Smooth muscle cell (in vitro differentiated cells): ENCODE results near the gene SEMA5A. TPM values are rescaled to one million over a fixed set of nuclear protein-coding genes. Genes with fewer than 3 reads are reported as not detected.
A peak's percentile ranks its signal among the peaks of the same experiment; 100 is the strongest.

Source experiments
- DNase-seq: peaks from one replicate; lab custom pipeline; 2025; ENCODE audit not compliant: unreplicated experiment; lab: John Stamatoyannopoulos, UW
- H2AFZ ChIP-seq: fragments of 200-600 bp; sonication (generic); 2 replicates; pipeline ENCODE4 v1.6.0; 2016; ENCODE audit warnings: antibody characterized with exemption, low read depth, mild to moderate bottlenecking
- H3F3A ChIP-seq: fragments of 200-600 bp; sonication (generic); 2 replicates; pipeline ENCODE4 v1.6.0; 2017; ENCODE audit warnings: antibody characterized with exemption, low read depth
- H3K27ac ChIP-seq: fragments of 200-600 bp; sonication (generic); 2 replicates; pipeline ENCODE4 v1.5.1; 2016; ENCODE audit warnings: low read depth, mild to moderate bottlenecking
- H3K27me3 ChIP-seq: fragments of 200-600 bp; sonication (generic); 2 replicates; pipeline ENCODE4 v1.6.1; 2016; ENCODE audit warnings: low read depth, mild to moderate bottlenecking
- H3K36me3 ChIP-seq: fragments of 200-600 bp; sonication (generic); 2 replicates; pipeline ENCODE4 v1.5.1; 2016; ENCODE audit warnings: low read depth
- H3K4me1 ChIP-seq: fragments of 200-600 bp; sonication (generic); 2 replicates; pipeline ENCODE4 v1.5.1; 2016; ENCODE audit warnings: low read depth
- H3K4me2 ChIP-seq: fragments of 200-600 bp; sonication (generic); 2 replicates; pipeline ENCODE4 v1.6.0; 2016; ENCODE audit warnings: mild to moderate bottlenecking
- H3K4me3 ChIP-seq: fragments of 200-600 bp; sonication (generic); 2 replicates; pipeline ENCODE4 v1.5.1; 2016; ENCODE audit warnings: mild to moderate bottlenecking
- H3K79me2 ChIP-seq: fragments of 200-600 bp; sonication (generic); 2 replicates; pipeline ENCODE4 v1.6.0; 2016; ENCODE audit warnings: low read depth, mild to moderate bottlenecking
- H3K9ac ChIP-seq: fragments of 200-600 bp; sonication (generic); 2 replicates; pipeline ENCODE4 v1.6.0; 2016; ENCODE audit warnings: low read depth
- H3K9me3 ChIP-seq: fragments of 200-600 bp; sonication (generic); replicated peaks from 2 replicates; pipeline ENCODE4 v1.5.1; 2016; ENCODE audit warnings: low read depth
- H4K20me1 ChIP-seq: fragments of 200-600 bp; sonication (generic); 2 replicates; pipeline ENCODE4 v1.6.0; 2016; ENCODE audit warnings: low read depth
- WGBS: methylation state at CpG from one replicate; pipeline ENCODE4 v1.1.7; 2016; ENCODE audit warnings: low lambda C conversion rate; 5-methylcytosine and 5-hydroxymethylcytosine counted together
- polyA plus RNA-seq: library from polyadenylated mRNA; unstranded; fragments of >200 nt; fragmentation: Nextera tagmentation; extraction: Ambion mirVana; gene quantifications from 2 replicates; pipeline ENCODE4 v1.2.1, GENCODE V29; 2016
- total RNA-seq: library from RNA; depleted of rRNA; stranded (reverse); fragments of >200 nt; gene quantifications from 2 replicates; pipeline ENCODE4 v1.2.3, GENCODE V29; 2014
- TF ChIP-seq, protein P1 (sequence below): fragments of 200-600 bp; sonication (generic); IDR thresholded peaks from 2 replicates; pipeline ENCODE4 v1.5.1; 2017; ENCODE audit warnings: borderline replicate concordance, mild to moderate bottlenecking, antibody characterized with exemption; ENCODE audit not compliant: insufficient read depth, poor library complexity, severe bottlenecking

SEMA5A gene
- total and polyA plus RNA-seq, 2 experiments from 2014 or later: 21.6 to 65.1 TPM

DNA sequence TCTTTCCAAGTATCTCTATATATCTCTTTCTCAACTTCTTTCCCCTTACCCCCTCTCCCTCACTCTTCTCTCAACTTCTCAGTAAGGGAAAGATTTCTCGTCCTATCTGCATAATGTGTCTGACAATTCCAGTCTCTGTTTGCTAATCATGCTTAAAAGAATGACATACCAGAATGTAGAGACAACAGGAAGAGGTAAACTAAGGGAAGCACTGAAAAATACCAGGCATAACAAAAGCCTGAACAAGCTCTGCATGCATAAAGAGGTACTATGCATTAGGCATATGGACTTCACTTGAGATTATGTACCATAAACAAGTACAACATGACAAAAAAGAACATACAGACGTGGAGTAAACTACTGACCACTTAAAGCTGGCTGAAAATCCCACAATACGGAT lies 62.6 kb downstream of the SEMA5A start:
- peak overlapping the region; percentile 26 for H2AFZ ChIP-seq
- H3K9ac ChIP-seq: peak overlapping the region; percentile 52
- H3K27me3 ChIP-seq: no peaks in the 10 kb centered on the region
- peak overlapping the region; percentile 23 for H3K4me3 ChIP-seq
- H4K20me1 ChIP-seq: no peaks in the 10 kb centered on the region
- H3K79me2 ChIP-seq: peaks cover 45% of the 10 kb centered on the region
- peak overlapping the region; percentile 80 for H3K4me2 ChIP-seq
- TF ChIP-seq, protein P1, sequence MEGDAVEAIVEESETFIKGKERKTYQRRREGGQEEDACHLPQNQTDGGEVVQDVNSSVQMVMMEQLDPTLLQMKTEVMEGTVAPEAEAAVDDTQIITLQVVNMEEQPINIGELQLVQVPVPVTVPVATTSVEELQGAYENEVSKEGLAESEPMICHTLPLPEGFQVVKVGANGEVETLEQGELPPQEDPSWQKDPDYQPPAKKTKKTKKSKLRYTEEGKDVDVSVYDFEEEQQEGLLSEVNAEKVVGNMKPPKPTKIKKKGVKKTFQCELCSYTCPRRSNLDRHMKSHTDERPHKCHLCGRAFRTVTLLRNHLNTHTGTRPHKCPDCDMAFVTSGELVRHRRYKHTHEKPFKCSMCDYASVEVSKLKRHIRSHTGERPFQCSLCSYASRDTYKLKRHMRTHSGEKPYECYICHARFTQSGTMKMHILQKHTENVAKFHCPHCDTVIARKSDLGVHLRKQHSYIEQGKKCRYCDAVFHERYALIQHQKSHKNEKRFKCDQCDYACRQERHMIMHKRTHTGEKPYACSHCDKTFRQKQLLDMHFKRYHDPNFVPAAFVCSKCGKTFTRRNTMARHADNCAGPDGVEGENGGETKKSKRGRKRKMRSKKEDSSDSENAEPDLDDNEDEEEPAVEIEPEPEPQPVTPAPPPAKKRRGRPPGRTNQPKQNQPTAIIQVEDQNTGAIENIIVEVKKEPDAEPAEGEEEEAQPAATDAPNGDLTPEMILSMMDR: no peak
- peaks cover 14% of the 10 kb centered on the region for H3K4me1 ChIP-seq
- H3F3A ChIP-seq: peaks cover 17% of the 10 kb centered on the region
- H3K36me3 ChIP-seq: no peaks in the 10 kb centered on the region
- no peak for DNase-seq
- peak overlapping the region; percentile 79 for H3K27ac ChIP-seq
- 19% methylated on average over 3 of the region's 3 CpGs for WGBS
- H3K9me3 ChIP-seq: peaks cover 1% of the 10 kb centered on the region

DNA sequence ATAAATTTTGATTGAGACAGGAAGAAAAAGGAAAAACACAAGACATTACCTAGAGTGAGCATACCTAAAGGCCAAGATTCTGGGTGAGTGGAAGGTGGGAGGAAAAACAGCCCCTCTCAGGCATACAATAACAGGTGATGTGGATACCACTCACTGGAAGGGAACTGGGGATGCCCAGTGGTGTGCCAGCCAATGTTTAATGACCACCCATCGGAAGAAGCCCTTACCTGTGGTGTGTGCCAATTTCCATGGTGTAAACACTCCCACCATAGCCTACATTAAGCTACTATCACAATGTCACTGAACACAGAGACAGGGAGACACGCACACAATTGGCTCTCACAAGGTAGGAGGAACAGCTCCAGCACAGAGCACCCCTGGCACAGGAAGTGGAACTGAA lies 63.5 kb downstream of the SEMA5A start:
- H3K9ac ChIP-seq: no peak overlapping the region
- peak overlapping the region; percentile 79 for H3K27ac ChIP-seq
- H3K4me3 ChIP-seq: no peak overlapping the region
- peaks cover 17% of the 10 kb centered on the region for H3F3A ChIP-seq
- peaks cover 6% of the 10 kb centered on the region for H3K36me3 ChIP-seq
- TF ChIP-seq, protein P1: no peak
- H3K4me2 ChIP-seq: no peak overlapping the region
- no peak overlapping the region for H2AFZ ChIP-seq
- H3K79me2 ChIP-seq: peaks cover 48% of the 10 kb centered on the region
- H3K4me1 ChIP-seq: peaks cover 14% of the 10 kb centered on the region
- 100% methylated on average over 2 of the region's 2 CpGs for WGBS
- DNase-seq: no peak
- no peaks in the 10 kb centered on the region for H4K20me1 ChIP-seq
- peaks cover 7% of the 10 kb centered on the region for H3K9me3 ChIP-seq
- H3K27me3 ChIP-seq: no peaks in the 10 kb centered on the region

DNA sequence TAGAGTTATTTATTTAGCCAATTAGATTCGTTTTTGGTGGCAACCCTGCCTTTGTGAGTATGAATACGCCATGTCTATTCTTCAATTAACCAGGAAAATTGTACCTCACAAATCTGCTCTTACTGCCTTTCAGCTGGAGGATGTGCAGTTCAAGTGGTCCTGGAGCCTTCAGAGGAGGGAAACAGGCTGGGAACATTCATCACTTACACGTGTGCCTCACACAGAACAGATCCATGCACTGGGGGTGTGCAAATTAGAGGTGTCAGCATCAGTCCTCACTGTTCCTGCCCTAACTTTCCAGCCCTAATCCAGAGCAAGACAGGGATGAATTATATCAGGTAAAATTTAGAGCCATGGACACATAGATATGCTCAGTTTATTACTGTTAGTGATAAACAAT lies 65.4 kb downstream of the SEMA5A start:
- no peaks in the 10 kb centered on the region for H4K20me1 ChIP-seq
- H3K9ac ChIP-seq: no peak overlapping the region
- peaks cover 45% of the 10 kb centered on the region for H3K79me2 ChIP-seq
- TF ChIP-seq, protein P1: no peak
- DNase-seq: no peak
- no peak overlapping the region for H3K4me3 ChIP-seq
- WGBS: 79% methylated on average over 3 of the region's 3 CpGs
- H3K36me3 ChIP-seq: peaks cover 10% of the 10 kb centered on the region
- H3K9me3 ChIP-seq: peaks cover 11% of the 10 kb centered on the region
- H3K27me3 ChIP-seq: no peaks in the 10 kb centered on the region
- peak overlapping the region; percentile 29 for H3K4me2 ChIP-seq
- H3K4me1 ChIP-seq: peaks cover 14% of the 10 kb centered on the region
- H3F3A ChIP-seq: peaks cover 17% of the 10 kb centered on the region
- H3K27ac ChIP-seq: peak overlapping the region; percentile 42
- no peak overlapping the region for H2AFZ ChIP-seq

DNA sequence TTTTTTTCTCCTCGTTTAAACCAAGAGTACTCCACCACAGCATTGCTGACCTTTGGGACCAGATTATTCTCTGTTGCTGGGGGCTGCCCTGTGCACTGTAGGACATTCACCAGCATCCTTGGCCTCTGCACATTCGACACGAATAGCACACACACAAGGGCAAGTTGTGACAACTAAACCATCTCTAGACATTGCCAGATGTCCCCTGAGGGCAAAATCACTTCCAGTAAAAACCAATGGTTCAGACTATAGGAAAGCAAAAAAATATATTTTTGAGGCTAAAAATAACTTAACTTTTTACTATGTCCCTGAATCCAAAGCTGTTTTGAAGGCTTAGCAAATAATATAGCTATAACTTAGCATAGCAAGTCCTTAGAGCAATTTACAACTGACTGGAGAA lies 65.9 kb downstream of the SEMA5A start:
- Histone ChIP-seq H3K4me3 (no peak overlapping the region), H3K9me3 (peaks cover 11% of the 10 kb centered on the region), H3K4me1 (peaks cover 14% of the 10 kb centered on the region), H3K9ac (no peak overlapping the region), H4K20me1 (no peaks in the 10 kb centered on the region), H3F3A (peaks cover 17% of the 10 kb centered on the region), H3K27me3 (no peaks in the 10 kb centered on the region), H3K36me3 (peaks cover 10% of the 10 kb centered on the region), H2AFZ (no peak overlapping the region), H3K27ac (peak overlapping the region; percentile 42), H3K4me2 (peak overlapping the region; percentile 29), H3K79me2 (peaks cover 42% of the 10 kb centered on the region)
- DNase-seq: no peak
- WGBS: 52% methylated on average over 3 of the region's 3 CpGs
- TF ChIP-seq, protein P1: no peak
